CD4-positive, alpha-beta T cell treated with Interleukin-15 for 1 hour (primary cell): ENCODE measurements around the gene BCAR1.
"Not testable (repeated sequence)": the region's sequence is repeated elsewhere in the genome, so short reads cannot be mapped to it uniquely, and the experiment has no call there.

Experiments
- DNase-seq: peaks from one replicate; pipeline ENCODE4 v3.0.0-alpha.2; 2020

Gene BCAR1

GRCh38 chr16:75271441-75272096 is 20.1 kb upstream of the BCAR1 start:
- no peak for DNase-seq

- DNase-seq, result not testable (repeated sequence)
Measured at GRCh38 chr16:75269358-75269757, 17.9 kb upstream of the BCAR1 start.

- no peak for DNase-seq
Measured at GRCh38 chr16:75267631-75268264, 16.3 kb upstream of the BCAR1 start.

GRCh38 chr16:75266738-75267630 is 15.6 kb upstream of the BCAR1 start:
- no peak for DNase-seq

GRCh38 chr16:75265911-75266701 is 14.7 kb upstream of the BCAR1 start:
- no peak for DNase-seq

DNA sequence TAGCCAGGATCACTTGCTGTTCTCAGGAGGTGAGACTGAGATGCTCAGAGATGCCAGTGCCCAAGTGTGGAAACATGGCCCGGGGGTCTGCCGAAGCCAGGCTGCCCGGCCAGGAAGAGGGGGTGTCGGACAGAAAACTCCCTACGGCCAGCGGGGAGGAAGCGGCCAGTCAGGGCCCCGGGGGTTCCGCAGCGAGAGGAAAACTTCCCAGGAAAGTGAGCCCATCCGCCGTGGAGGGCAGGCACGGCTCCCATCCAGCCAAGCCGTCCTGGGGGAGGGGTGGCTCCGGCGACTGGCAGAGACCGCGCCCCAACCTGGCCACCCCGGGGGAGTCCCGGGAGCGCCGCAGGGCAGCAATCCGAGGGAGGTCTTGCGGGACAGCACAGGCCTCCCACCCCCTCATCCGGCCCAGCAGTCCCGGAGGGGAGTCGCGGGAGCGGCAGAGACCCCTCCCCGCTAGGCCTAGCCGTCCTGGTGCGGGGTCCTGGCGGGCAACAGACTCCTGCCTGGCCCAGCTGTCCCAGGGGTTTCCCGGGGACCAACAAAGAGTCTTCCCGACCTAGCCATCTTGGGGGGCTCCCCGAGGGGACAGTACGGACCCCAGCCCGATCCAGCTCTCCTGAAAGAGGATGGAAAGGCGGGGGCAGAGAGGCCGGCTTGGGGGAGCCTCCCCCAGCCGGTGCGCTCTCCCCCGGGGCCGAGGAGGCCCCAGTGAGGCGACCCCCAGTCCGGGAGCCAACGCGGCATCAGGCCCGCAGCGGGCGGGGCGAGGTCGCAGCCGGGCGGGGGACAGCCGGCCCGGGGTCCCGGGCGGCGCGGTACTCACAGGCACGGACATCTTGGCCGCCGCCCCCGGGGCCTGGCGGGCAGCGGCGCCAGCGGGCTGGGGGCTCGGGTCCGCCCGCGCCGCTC is 13.8 kb upstream of the BCAR1 start:
- no peak for DNase-seq

DNA sequence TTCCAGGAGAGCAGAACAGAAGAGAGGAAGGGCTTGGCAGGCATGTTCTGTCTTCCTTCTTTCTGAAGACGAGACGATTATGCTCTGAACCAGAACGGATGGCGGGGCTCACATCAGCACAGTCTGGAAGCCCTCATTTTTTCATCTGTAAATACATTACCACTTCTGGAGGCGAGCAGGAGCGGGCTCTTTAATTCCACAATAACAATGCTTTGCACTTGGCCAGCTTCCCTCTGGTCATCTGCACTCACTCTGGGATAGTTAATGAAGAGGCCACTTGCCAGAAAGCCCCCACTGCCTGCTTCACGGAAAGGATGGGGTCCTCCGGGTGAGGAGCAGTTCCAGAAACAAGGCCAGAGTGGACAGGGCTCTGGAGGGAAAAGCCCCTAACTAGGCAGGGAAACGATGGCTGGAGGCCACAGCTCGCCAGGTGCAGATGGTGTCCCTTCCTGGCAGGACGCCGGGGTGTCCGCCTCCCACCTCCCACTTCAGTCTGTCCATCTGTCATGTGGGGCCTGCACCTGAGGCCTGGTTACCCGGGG is 13.1 kb upstream of the BCAR1 start:
- DNase-seq, result no peak

GRCh38 chr16:75263963-75264445 is 12.6 kb upstream of the BCAR1 start:
- no peak for DNase-seq

DNA sequence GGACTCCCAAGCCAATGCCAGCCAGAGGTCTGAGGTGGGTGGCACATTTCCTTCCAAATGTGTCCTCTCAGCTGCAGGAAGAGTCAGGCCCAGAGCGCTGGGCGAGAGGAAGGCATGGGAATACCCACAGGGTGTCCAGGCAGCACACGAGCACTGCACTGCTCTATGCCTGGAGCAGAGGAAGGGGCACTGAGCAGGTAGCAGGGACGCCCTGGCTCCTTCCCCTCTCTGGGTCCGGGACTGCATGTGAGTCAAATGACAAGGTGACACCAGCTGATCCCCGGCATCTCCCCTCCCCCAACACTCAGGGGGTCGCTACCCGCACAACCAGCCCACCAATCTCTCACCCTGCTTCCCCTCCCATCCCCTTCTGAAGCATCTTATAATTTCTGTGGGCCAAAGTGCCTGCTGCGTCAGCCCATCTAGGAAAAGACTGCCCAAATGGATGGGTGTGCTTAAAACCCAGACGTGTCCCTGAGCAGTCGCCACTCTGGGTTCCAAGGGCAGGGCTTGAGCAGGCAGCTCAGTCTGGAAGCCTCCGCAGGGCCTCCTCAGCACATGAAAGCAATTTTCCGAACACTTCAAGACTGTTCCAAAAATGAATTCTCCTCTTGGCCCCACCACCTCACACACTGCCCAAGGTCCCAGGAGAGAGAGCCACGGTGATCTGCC is 12.0 kb upstream of the BCAR1 start:
- no peak for DNase-seq

GRCh38 chr16:75262800-75263127 is 11.3 kb upstream of the BCAR1 start:
- no peak for DNase-seq

DNA sequence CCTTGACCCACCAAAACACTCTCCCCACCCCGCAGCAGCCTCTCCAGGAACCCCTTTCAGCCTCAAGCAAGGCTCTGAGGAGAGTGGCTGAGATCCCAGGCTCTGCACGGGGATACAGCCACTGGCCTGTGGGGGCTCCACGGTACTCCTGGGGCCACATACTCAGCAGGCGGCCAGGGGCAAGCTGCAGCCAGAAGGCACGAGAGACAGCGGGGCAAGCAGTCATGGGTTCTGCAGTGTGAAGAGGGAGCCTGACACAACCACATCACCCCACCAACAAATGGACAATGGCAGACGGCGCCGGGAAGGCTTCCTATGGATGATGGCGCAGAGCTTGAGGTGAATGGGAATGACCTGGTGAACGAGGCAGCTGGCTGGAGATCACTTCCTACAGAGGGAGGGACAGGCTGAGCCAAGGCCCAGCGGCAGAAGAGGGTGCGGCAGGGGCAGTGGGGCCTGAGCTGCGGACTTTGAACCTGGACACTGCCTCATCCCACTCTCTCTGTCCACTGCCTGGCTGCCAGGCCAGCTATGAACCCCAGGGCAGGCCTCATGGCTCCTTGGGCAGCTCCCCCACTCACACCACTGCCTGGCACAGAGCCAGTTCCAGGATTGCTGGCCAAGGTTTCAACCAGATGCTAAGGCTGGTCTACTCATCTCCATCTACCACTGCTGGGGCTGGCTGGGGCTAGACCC is 10.8 kb upstream of the BCAR1 start:
- no peak for DNase-seq

DNA sequence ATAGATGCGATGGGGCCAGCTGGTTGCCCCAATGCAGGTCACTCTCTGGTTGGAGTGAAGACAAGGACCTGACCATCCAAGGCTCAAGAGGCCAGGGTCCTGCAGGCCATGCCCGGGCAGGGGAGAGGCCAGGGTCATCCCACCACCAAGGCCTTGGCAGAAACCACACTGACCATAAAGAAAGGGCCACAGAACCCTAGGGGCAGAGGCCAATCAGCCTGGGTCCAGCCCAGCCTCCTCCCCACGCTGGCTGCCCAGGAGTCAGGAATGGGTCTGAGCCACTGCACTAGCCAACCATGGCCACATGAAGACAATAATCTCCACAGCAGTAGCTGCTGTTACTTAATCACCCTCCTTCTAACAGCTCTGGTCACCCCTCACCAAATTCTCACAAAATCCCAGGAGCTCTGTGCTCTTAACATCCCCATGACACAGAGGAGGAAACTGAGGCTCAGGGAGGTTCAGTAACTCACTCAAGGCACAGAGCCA is 10.2 kb upstream of the BCAR1 start:
- no peak for DNase-seq

DNA sequence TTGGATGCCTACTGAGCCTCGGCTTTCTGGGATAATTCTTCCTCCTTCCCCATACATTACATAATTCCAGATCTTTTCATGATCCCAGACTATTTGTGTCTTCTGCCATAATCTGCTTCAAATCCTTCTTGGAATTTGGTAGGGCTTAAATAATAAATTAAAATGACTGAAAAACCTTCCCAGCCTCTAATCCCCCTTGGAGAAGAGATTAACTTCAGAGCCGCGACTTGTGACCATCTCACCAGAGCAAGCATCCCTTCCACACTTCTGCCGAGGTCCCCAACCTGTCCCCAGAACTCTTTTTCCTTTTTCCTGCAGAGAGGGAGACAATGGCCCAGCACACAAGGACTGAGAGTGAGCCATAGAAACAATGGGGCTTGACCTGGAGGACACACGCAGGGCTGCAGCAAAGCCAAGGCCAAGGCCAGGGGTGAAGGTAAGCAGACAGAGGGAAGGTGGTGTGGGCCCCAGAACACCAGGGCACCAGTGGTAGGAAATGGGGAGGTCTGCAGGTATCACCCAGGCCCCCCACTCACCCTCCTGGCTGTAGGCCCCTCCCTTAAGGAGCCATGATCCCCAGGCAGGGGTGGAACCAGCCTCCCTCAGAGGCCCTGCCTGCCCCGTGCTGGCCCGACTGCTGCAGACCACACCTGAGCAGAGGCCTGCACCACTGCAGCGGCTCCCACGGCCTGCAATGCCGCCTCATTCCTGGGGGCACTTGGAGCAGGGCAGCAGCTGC is 9.6 kb upstream of the BCAR1 start:
- DNase-seq, result no peak

DNA sequence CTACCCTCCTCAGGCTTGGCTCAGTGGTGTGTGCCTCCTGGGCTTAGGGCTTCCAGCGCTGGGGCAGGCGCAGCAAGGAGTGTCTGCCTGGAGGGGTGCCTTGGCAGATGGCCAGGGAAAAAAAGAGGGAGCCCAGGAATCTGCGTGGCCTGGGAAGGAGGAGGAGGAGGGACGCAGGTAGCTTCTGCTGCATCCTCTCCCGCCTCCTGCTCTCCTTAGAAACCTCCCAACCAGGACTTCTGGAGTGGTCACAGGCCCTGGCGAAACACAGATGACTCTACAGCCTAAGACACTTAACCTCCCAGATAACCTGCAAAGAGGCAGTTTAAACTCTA is 7.3 kb upstream of the BCAR1 start:
- DNase-seq, result no peak

DNA sequence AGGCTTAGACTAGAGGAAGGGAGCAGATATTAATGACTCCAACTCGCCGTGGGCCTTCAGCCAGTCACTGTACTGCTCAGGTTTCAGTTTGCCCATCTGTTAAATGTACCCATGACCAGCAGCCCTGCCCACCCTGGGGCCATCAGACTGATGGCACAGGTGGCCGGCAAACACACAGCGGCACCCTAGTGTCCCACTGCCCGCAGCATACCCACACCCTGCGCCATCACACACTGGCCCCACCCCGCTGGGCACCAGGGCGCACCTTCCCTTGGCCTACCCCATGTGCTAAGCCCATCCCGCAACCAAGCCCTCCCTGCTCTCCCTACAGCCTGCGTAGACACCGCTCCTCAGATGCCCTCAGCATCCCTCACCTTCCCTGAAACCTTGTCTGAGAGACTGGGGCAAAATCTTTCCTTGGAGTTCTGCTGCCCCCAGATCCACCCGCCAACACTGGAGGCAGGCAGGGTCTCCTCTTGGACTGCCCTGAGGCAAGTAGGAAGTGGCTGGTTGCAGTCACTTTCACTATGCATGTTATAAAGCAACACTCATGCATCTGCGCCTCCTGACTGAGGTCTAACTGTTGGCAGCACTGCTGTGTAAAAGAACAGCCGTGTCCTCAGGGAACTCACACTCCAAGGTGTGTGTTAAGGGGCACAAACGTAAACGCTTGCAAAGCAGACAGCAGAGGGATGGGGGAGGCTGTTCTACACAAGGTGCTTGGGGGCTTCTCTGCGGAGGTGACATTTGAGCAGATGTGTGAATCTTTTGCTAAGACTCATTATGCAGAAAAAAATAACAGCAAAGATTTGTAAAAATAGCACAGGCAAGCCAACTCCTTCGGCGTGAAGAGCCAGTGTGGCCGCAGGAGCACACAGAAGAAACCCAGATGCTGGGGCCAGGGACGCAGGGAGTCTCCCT is 6.7 kb upstream of the BCAR1 start:
- no peak for DNase-seq

DNA sequence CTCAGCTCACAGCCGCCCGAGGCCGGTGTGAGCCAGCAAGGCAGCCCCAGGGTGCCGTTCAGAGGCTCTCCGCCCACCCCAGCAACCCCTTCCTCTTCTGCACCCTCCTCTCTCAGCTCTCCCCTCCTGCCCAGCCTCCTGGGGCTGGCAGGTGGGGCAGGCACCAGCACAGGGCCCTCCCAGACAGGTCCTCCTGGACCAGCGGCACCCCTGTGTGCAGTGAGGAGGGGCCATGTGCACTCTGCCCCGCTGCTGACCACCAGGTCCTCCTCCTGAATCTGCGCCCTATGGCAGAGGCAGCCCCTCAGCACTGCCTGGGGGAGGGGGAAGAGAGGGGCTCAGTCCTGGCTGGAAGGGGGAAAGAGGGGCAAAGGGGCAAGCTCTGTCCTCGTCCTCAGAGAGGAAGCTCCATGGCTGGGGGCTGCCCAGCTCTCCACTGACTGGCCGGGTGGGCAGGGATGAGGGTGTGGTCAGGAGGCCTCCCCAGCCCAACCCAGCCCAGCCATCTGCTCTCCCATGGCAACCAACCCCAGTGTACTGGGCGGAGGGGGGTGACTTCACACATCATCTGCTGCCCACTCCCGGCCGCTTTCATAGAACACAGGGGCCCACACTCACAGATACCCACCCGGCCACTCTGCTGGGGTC is 5.4 kb upstream of the BCAR1 start:
- no peak for DNase-seq

DNA sequence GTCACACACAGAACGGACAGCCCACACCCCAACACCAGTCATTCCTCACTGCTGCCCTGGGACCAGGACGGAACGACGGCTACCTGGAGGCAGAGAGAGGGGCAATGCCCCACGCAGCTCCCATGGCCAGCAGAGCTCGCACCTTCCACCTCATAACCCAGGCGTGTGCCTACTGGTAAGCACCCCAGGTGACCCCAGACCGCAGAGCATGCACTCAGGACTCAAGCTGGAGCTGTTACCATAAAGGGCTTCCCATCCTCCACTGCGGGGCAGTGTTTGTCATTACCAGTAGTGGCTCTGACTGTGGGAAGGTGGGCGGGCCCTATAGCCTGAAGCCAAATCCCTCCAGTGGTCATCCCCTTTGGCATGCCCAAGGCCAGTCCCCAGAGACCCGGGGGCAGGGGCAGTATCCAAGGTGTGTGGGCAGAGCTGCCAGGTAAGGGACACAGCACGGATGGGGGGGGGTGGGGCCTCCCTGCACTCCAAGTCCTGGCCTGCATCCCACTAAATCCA is 4.7 kb upstream of the BCAR1 start:
- no peak for DNase-seq

DNA sequence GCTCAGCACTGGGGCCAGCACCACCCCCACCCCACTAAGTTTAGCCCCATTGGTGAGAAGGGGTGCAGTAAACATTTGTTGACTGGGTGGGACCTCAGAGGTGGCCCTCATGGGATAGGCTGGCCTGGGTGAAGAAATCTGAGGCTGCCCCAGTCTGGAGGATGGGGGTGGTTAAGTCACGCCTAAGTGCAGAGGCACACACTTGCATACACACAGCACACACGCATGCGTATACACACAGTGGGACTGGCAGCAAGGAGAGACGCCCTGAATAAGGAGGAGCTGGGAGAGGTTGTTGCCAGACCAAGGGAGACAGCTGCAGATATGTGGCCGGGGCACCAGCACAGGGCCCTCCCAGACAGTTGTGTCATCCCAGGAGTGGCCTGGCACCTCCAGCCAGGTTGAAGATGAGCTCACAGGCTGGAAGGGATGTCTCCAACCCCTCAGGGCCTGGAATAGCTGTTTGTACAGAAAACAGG is 3.0 kb upstream of the BCAR1 start:
- DNase-seq, result no peak
